Hepatocyte (in vitro differentiated cells): Measurements from ENCODE around the gene GAS2.

ENCODE experiments used
- EZH2 ChIP-seq: fragments of 200-600 bp; sonication (generic); IDR thresholded peaks from 2 replicates; pipeline ENCODE4 v1.6.1; 2016; ENCODE audit warnings: antibody characterized with exemption, mild to moderate bottlenecking, borderline replicate concordance
- EZH2phosphoT487 ChIP-seq: fragments of 200-600 bp; sonication (generic); IDR thresholded peaks from one replicate; pipeline ENCODE4 v1.6.1; 2018; ENCODE audit warnings: antibody characterized with exemption, mild to moderate bottlenecking, low read depth, moderate library complexity; ENCODE audit not compliant: unreplicated experiment, severe bottlenecking
- TF ChIP-seq, protein P1 (sequence below): fragments of 200-600 bp; sonication (generic); IDR thresholded peaks from 2 replicates; pipeline ENCODE4 v1.5.1; 2016; ENCODE audit warnings: antibody characterized with exemption, mild to moderate bottlenecking; ENCODE audit not compliant: poor library complexity

DNA sequence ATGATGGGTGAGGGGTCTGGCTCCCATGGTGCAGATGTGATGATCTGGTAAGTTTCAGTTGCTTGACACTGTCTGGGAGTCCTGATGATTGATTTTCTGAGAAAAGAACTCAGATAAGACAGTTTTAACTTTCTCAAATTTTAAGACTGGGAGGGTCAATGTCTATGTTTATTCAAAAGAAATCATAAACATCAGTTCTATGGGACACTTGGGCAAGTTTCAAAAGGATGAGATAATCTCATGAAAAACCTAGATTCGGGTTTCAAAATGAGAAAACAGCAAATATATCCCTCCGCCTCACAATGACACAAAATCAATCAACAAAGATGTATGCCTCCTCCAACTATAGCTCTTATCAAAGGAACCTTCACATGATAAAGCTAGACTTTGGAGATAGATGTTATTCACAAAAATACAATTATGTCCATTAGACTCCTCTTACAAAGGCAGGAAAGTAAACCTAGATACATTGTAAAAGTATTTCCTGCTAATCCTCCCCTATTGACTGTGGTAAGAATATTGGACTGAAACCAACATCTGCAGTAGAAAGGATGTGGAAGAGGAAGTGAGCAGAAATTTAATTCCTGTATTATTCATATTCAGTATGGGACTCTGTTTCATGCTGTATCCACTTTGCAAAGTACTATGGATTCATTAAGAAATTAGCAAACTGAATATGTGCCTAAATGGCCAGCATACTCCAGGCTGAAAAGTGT, 141.6 kb downstream of the GAS2 start:
- TF ChIP-seq EZH2 (no peak), EZH2phosphoT487 (no peak)
- TF ChIP-seq, protein P1, sequence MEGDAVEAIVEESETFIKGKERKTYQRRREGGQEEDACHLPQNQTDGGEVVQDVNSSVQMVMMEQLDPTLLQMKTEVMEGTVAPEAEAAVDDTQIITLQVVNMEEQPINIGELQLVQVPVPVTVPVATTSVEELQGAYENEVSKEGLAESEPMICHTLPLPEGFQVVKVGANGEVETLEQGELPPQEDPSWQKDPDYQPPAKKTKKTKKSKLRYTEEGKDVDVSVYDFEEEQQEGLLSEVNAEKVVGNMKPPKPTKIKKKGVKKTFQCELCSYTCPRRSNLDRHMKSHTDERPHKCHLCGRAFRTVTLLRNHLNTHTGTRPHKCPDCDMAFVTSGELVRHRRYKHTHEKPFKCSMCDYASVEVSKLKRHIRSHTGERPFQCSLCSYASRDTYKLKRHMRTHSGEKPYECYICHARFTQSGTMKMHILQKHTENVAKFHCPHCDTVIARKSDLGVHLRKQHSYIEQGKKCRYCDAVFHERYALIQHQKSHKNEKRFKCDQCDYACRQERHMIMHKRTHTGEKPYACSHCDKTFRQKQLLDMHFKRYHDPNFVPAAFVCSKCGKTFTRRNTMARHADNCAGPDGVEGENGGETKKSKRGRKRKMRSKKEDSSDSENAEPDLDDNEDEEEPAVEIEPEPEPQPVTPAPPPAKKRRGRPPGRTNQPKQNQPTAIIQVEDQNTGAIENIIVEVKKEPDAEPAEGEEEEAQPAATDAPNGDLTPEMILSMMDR: no peak
